ENCODE data around the gene LARP4B.

DNA sequence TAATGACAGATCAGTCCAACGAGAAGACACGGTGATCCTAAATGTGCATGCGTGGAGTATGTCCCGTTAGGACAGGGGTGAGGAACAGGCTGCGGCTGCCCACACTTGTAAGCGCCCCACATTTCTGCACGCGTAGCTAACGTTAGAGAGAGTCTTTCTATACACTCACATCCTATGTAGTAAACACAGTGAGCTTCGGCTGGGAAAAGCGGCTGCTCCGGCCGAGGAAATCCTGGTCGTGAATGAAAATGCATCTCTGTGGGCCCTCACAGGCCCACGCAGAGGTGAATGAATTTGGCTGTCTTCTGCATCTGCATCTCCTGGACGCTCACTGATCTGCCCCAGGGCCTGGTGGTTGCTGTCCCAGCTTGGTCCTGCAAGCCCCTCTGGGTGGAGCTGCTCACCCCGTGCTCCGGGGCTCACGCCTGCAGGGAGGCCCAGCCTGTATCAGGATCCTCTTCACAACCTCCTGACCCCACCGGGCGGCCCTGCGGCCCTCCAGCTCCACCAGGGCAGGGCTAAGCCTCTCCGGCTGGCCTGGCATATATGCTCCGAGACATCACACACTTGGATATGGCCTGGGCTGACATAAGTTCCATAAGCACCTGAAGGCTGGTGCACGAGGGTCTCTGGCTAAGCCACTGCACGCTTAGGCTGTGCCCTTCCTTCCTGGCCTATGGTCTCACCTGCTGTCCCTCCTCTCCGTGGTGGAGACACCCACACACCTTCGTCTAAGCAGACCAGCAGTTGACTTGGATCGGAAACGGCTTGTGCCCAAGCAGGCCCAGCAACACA lies 124.1 kb downstream of the LARP4B start:
- TF ChIP-seq EZH2 (IDR thresholded peaks at IDR 0.05; ENCODE audit: borderline replicate concordance, low read depth, low read length, severe bottlenecking) = no peak
- TF ChIP-seq CTCF (IDR thresholded peaks at IDR 0.05; ENCODE audit: extremely low read depth in 1 of 2, insufficient read depth in 1 of 2, low read depth in 1 of 2, low read length in 2 of 2) = no peak
- no peak for TF ChIP-seq POLR2A (IDR thresholded peaks at IDR 0.05; ENCODE audit: low read depth, low read length)
- TF ChIP-seq GATA2 (IDR thresholded peaks at IDR 0.05; ENCODE audit: insufficient read depth, insufficient read length, low read depth, low read length) = no peak

Measured in endothelial cell of umbilical vein (primary cell).